HCT116 (cell line): ENCODE data around the gene SH2B2. TPM values are rescaled to one million over a fixed set of nuclear protein-coding genes. Genes with fewer than 3 reads are reported as not detected.

Experiments used
- ATAC-seq: fragments of 200-7000 bp; cut with Tn5 transposase; 2 replicates; pipeline ENCODE4 v1.9.1; 2020; ENCODE audit warnings: mild to moderate bottlenecking, moderate library complexity
- BruUV-seq: library from RNA; stranded (reverse); fragments of 400-500 nt; replicated peaks from 2 replicates; lab custom pipeline; 2021; lab: Mats Ljungman, UMichigan
- CTCF ChIA-PET: fragments of 300-600 bp; sonication (Branson Sonifier 250); formaldehyde crosslinking; loops from one replicate; lab custom pipeline; 2021; ENCODE audit warnings: antibody characterized with exemption; lab: Charles Lee
- POLR2A ChIA-PET: fragments of 300-600, 350-600 bp; sonication (Branson Sonifier 250); formaldehyde crosslinking; loops from one replicate; lab custom pipeline; 2021; ENCODE audit warnings: antibody characterized with exemption; lab: Charles Lee
- RAD21 ChIA-PET, 2 experiments: fragments of 300-600 bp; sonication (Branson Sonifier 250); formaldehyde crosslinking; loops; one replicate each; lab custom pipeline; 2023; ENCODE audit warnings: low total read pairs in 2 of 2; ENCODE audit not compliant: uncharacterized antibody in 2 of 2, unreplicated experiment in 2 of 2, low non-redundant PET in 1 of 2; lab: Charles Lee
- DNase-seq: peaks from one replicate; pipeline ENCODE4 v3.0.0-alpha.2; 2010; ENCODE audit warnings: low read depth, low spot score
- H2AFZ ChIP-seq: fragments of 200-600 bp; shearing (Covaris generic), sonication (generic); 2 replicates; pipeline ENCODE4 v1.6.1; 2017; ENCODE audit warnings: low read depth, mixed run types, mixed read lengths, antibody characterized with exemption, low read length; ENCODE audit not compliant: poor library complexity, severe bottlenecking
- H3K27ac ChIP-seq: 2 replicates; pipeline ENCODE4 v1.5.1; 2012; ENCODE audit warnings: low read depth, low read length
- H3K27me3 ChIP-seq: fragments of 200-600 bp; sonication (generic); 2 replicates; pipeline ENCODE4 v1.6.1; 2016; ENCODE audit warnings: mixed run types, low read length, mixed read lengths; ENCODE audit not compliant: insufficient read depth
- H3K36me3 ChIP-seq, 2 experiments: fragments of 200-500 bp in 1 of 2; fragments of 200-600 bp in 1 of 2; sonication (Bioruptor generic) in 1 of 2; sonication (generic) in 1 of 2; 2 replicates each; pipeline versions ENCODE4 v1.5.1 to v1.6.1; 2014 to 2016; ENCODE audit warnings: low read length in 2 of 2, inconsistent platforms in 1 of 2, mixed read lengths in 1 of 2, mixed run types in 1 of 2; ENCODE audit not compliant: insufficient read depth in 2 of 2, control insufficient read depth in 1 of 2
- H3K4me1 ChIP-seq, 2 experiments: fragments of 200-600 bp in 1 of 2; sonication (generic) in 1 of 2; 2 replicates each; pipeline versions ENCODE4 v1.5.1 to v1.6.1; 2012 to 2017; ENCODE audit warnings: low read length in 2 of 2, inconsistent platforms in 1 of 2, mild to moderate bottlenecking in 1 of 2, mixed read lengths in 1 of 2, mixed run types in 1 of 2, moderate library complexity in 1 of 2; ENCODE audit not compliant: insufficient read depth in 2 of 2, control insufficient read depth in 1 of 2
- H3K4me2 ChIP-seq: fragments of 200-600 bp; sonication (generic); 2 replicates; pipeline ENCODE4 v1.6.1; 2017; ENCODE audit warnings: mixed run types, low read length, mixed read lengths
- H3K4me3 ChIP-seq, 2 experiments: fragments of 200-600 bp in 1 of 2; sonication (generic) in 1 of 2; replicated peaks in 1 of 2; 2 replicates each; pipeline ENCODE4 v1.5.1; 2011 to 2016; ENCODE audit warnings: low read length in 2 of 2, control low read depth in 1 of 2, low read depth in 1 of 2, mild to moderate bottlenecking in 1 of 2, mixed read lengths in 1 of 2, mixed run types in 1 of 2
- H3K79me2 ChIP-seq: fragments of 200-600 bp; sonication (generic); 2 replicates; pipeline ENCODE4 v1.6.1; 2017; ENCODE audit warnings: mild to moderate bottlenecking, mixed run types, low read length, moderate library complexity, mixed read lengths; ENCODE audit not compliant: insufficient read depth
- H3K9ac ChIP-seq: fragments of 200-600 bp; sonication (generic); 2 replicates; pipeline ENCODE4 v1.6.1; 2016; ENCODE audit warnings: low read length, mixed read lengths
- H3K9me2 ChIP-seq: fragments of 200-600 bp; sonication (generic), shearing (Covaris generic); 2 replicates; pipeline ENCODE4 v1.6.1; 2017; ENCODE audit warnings: mixed run types, mild to moderate bottlenecking, moderate library complexity; ENCODE audit not compliant: insufficient read depth
- H3K9me3 ChIP-seq, 2 experiments: fragments of 200-500 bp in 1 of 2; fragments of 200-600 bp in 1 of 2; sonication (Bioruptor generic) in 1 of 2; sonication (generic) in 1 of 2; 2 replicates each; pipeline ENCODE4 v1.6.1; 2014 to 2017; ENCODE audit warnings: low read length in 2 of 2, mixed read lengths in 2 of 2, inconsistent platforms in 1 of 2, low read depth in 1 of 2, mild to moderate bottlenecking in 1 of 2, mixed run types in 1 of 2, moderate library complexity in 1 of 2; ENCODE audit not compliant: control insufficient read depth in 1 of 2, insufficient read depth in 1 of 2
- H4K20me1 ChIP-seq: fragments of 200-600 bp; sonication (generic), shearing (Covaris generic); 2 replicates; pipeline ENCODE4 v1.6.1; 2017; ENCODE audit warnings: mixed run types, mild to moderate bottlenecking, moderate library complexity; ENCODE audit not compliant: insufficient read depth
- CBX3 ChIP-seq: IDR thresholded peaks from 2 replicates; pipeline ENCODE4 v1.6.1; 2012; ENCODE audit warnings: low read depth
- CEBPB ChIP-seq: IDR thresholded peaks from 2 replicates; pipeline ENCODE4 v1.6.1; 2012; ENCODE audit warnings: low read depth
- EGR1 ChIP-seq: IDR thresholded peaks from 2 replicates; pipeline ENCODE4 v1.6.1; 2012; ENCODE audit warnings: low read depth
- ELF1 ChIP-seq: IDR thresholded peaks from 2 replicates; pipeline ENCODE4 v1.6.1; 2012; ENCODE audit warnings: low read depth, borderline replicate concordance
- FOSL1 ChIP-seq: IDR thresholded peaks from 2 replicates; pipeline ENCODE4 v1.6.1; 2012; ENCODE audit warnings: low read depth
- JUND ChIP-seq: IDR thresholded peaks from 2 replicates; pipeline ENCODE4 v1.6.1; 2012
- POLR2A ChIP-seq: IDR thresholded peaks from 2 replicates; pipeline ENCODE4 v1.7.0; 2011; ENCODE audit warnings: borderline replicate concordance; ENCODE audit not compliant: insufficient read depth, insufficient read length; ENCODE audit errors: extremely low read depth
- POLR2AphosphoS5 ChIP-seq: IDR thresholded peaks from 2 replicates; pipeline ENCODE4 v1.6.1; 2011; ENCODE audit warnings: mild to moderate bottlenecking, low read depth, low read length, moderate library complexity
- RAD21 ChIP-seq: IDR thresholded peaks from 2 replicates; pipeline ENCODE4 v1.6.1; 2012; ENCODE audit warnings: low read depth, mild to moderate bottlenecking
- SIN3A ChIP-seq: IDR thresholded peaks from 2 replicates; pipeline ENCODE4 v1.6.1; 2012; ENCODE audit warnings: low read depth
- SRF ChIP-seq: IDR thresholded peaks from 2 replicates; pipeline ENCODE4 v1.6.1; 2012; ENCODE audit warnings: low read depth
- TCF7L2 ChIP-seq: IDR thresholded peaks from 2 replicates; pipeline ENCODE4 v1.7.0; 2011; ENCODE audit warnings: borderline replicate concordance, inconsistent platforms; ENCODE audit not compliant: insufficient read depth, insufficient read length; ENCODE audit errors: extremely low read depth
- YY1 ChIP-seq: IDR thresholded peaks from 2 replicates; pipeline ENCODE4 v1.6.1; 2011; ENCODE audit warnings: low read length, low read depth, moderate library complexity, mild to moderate bottlenecking; ENCODE audit not compliant: insufficient replicate concordance; ENCODE audit errors: extremely low read depth
- ZFX ChIP-seq: fragments of 450-650 bp; IDR thresholded peaks from 2 replicates; pipeline ENCODE4 v1.6.1; 2017
- intact Hi-C: fragments of 100-400 bp; cut with micrococcal nuclease; formaldehyde crosslinking; loops from 2 replicates; pipeline ENCODE4 v1.10.0; 2022
- total RNA-seq: library from RNA; stranded (reverse); gene quantifications from one replicate; pipeline ENCODE4 v1.2.1, GENCODE V29; 2021; ENCODE audit not compliant: unreplicated experiment
- TF ChIP-seq, protein P1 (sequence below): IDR thresholded peaks from 2 replicates; pipeline ENCODE4 v1.6.1; 2012
- TF ChIP-seq, protein P2 (sequence below): IDR thresholded peaks from 2 replicates; pipeline ENCODE4 v1.6.1; 2011; ENCODE audit warnings: mild to moderate bottlenecking, low read length, moderate library complexity; ENCODE audit not compliant: insufficient replicate concordance; ENCODE audit errors: extremely low read depth
- TF ChIP-seq, protein P3 (sequence below): IDR thresholded peaks from 2 replicates; pipeline ENCODE4 v1.6.1; 2012
- TF ChIP-seq, protein P4 (sequence below): IDR thresholded peaks from 2 replicates; pipeline ENCODE4 v1.6.1; 2012; ENCODE audit warnings: low read depth

Gene SH2B2
- total RNA-seq, 1 experiment from 2014 or later = 11.8 TPM

DNA sequence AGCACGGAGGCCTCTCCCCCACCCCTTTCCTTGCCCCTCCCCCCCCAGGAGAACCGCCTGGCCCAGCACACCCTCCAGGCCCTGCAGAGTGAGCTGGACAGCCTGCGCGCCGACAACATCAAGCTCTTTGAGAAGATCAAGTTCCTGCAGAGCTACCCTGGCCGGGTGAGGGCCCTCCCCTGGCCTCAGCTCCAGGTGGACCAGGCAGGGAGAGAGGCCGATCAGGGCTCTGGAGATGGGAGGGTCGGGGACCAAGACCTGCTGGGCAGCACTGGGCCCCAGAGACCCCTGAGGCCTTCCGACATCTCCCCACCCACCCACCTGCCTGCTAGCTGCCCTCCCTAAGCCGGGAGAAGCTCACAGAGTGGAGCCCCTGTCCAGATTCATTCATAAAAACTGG is 8.8 kb upstream of the SH2B2 start:
- Histone ChIP-seq H4K20me1 (no peaks in the 10 kb centered on the region), H2AFZ (no peak overlapping the region), H3K4me3 (no peak overlapping the region), H3K9ac (no peak overlapping the region), H3K9me2 (no peaks in the 10 kb centered on the region), H3K4me2 (no peak overlapping the region), H3K27me3 (no peaks in the 10 kb centered on the region), H3K36me3 (no peaks in the 10 kb centered on the region), H3K79me2 (no peaks in the 10 kb centered on the region), H3K27ac (no peak overlapping the region), H3K4me1 (peaks cover 20 to 31% of the 10 kb centered on the region in 2 experiments), H3K9me3 (no peaks in the 10 kb centered on the region)
- intact Hi-C loops = loop anchor here (5.0 kb wide), 1 partner anchor 174 kb away; no protein-coding TSS in a partner anchor
- ChIA-PET RAD21 (no interaction called here), POLR2A (no interaction called here), CTCF (interaction anchor here (1.2 kb wide), 1 partner anchor 735 kb away, joined by 4 read pairs; no protein-coding TSS in a partner anchor)
- DNase-seq (no peak), ATAC-seq (no peak)
- BruUV-seq = no TSS peak
- TF ChIP-seq ELF1 (no peak), SRF (no peak), FOSL1 (no peak), ZFX (no peak), EGR1 (no peak), JUND (no peak), YY1 (no peak), RAD21 (no peak), CEBPB (no peak), TCF7L2 (no peak), CBX3 (no peak), POLR2A (no peak), POLR2AphosphoS5 (no peak), SIN3A (no peak)
- TF ChIP-seq, protein P1, sequence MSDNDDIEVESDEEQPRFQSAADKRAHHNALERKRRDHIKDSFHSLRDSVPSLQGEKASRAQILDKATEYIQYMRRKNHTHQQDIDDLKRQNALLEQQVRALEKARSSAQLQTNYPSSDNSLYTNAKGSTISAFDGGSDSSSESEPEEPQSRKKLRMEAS = no peak
- TF ChIP-seq, protein P2, sequence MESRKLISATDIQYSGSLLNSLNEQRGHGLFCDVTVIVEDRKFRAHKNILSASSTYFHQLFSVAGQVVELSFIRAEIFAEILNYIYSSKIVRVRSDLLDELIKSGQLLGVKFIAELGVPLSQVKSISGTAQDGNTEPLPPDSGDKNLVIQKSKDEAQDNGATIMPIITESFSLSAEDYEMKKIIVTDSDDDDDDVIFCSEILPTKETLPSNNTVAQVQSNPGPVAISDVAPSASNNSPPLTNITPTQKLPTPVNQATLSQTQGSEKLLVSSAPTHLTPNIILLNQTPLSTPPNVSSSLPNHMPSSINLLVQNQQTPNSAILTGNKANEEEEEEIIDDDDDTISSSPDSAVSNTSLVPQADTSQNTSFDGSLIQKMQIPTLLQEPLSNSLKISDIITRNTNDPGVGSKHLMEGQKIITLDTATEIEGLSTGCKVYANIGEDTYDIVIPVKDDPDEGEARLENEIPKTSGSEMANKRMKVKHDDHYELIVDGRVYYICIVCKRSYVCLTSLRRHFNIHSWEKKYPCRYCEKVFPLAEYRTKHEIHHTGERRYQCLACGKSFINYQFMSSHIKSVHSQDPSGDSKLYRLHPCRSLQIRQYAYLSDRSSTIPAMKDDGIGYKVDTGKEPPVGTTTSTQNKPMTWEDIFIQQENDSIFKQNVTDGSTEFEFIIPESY = no peak
- TF ChIP-seq, protein P3, sequence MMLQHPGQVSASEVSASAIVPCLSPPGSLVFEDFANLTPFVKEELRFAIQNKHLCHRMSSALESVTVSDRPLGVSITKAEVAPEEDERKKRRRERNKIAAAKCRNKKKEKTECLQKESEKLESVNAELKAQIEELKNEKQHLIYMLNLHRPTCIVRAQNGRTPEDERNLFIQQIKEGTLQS = no peak
- TF ChIP-seq, protein P4, sequence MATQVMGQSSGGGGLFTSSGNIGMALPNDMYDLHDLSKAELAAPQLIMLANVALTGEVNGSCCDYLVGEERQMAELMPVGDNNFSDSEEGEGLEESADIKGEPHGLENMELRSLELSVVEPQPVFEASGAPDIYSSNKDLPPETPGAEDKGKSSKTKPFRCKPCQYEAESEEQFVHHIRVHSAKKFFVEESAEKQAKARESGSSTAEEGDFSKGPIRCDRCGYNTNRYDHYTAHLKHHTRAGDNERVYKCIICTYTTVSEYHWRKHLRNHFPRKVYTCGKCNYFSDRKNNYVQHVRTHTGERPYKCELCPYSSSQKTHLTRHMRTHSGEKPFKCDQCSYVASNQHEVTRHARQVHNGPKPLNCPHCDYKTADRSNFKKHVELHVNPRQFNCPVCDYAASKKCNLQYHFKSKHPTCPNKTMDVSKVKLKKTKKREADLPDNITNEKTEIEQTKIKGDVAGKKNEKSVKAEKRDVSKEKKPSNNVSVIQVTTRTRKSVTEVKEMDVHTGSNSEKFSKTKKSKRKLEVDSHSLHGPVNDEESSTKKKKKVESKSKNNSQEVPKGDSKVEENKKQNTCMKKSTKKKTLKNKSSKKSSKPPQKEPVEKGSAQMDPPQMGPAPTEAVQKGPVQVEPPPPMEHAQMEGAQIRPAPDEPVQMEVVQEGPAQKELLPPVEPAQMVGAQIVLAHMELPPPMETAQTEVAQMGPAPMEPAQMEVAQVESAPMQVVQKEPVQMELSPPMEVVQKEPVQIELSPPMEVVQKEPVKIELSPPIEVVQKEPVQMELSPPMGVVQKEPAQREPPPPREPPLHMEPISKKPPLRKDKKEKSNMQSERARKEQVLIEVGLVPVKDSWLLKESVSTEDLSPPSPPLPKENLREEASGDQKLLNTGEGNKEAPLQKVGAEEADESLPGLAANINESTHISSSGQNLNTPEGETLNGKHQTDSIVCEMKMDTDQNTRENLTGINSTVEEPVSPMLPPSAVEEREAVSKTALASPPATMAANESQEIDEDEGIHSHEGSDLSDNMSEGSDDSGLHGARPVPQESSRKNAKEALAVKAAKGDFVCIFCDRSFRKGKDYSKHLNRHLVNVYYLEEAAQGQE = no peak
